ENCODE measurements around the gene LGR5.

Gene LGR5

DNA sequence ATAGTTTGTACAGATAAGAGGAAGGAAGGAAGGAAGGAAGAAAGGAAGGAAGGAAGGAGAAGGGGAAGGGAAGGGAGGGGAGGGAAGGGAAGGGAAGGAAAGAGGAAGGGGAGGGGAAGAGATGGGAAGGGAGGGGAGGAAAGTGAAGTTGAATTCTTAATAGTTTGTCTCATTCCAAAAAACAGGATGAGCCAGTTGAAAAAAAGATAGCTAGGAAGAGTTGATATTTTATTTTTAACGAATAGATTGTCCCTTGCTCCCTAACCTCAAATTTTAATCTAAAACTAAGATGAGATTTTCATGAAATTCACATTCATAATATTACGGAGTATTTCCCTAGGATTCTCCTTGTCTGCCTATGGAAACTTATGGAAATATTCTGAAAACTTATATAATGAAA, 143.3 kb downstream of the LGR5 start:
- no peak overlapping the region for H2AFZ ChIP-seq (ENCODE audit: low read depth, low read length, severe bottlenecking)
- no peak for TF ChIP-seq EZH2phosphoT487 (conservative IDR thresholded peaks at IDR 0.05; ENCODE audit: low read length)
- TF ChIP-seq CTCF (IDR thresholded peaks at IDR 0.05; ENCODE audit: insufficient read depth, low read length, poor library complexity, severe bottlenecking): no peak
- no peaks in the 10 kb centered on the region for H4K20me1 ChIP-seq (ENCODE audit: low read depth, low read length)
- no peaks in the 10 kb centered on the region for H3K36me3 ChIP-seq (ENCODE audit: low read length)
- no peak overlapping the region for H3K4me3 ChIP-seq (ENCODE audit: insufficient read depth, low read length, poor library complexity, severe bottlenecking)
- H3K9ac ChIP-seq (ENCODE audit: low read length): no peak overlapping the region
- H3K9me3 ChIP-seq (ENCODE audit: insufficient read depth, low read length): no peaks in the 10 kb centered on the region
- H3K4me2 ChIP-seq (ENCODE audit: low read depth, low read length, poor library complexity, severe bottlenecking): no peak overlapping the region
- H3K9me2 ChIP-seq (replicated peaks; ENCODE audit: insufficient read depth, low read length): no peaks in the 10 kb centered on the region
- H3K79me2 ChIP-seq (ENCODE audit: insufficient read depth, low read length): no peaks in the 10 kb centered on the region
- H3K27me3 ChIP-seq (ENCODE audit: low read length): no peaks in the 10 kb centered on the region
- no peak overlapping the region for H3K27ac ChIP-seq (ENCODE audit: low read depth, low read length)
- H3F3A ChIP-seq (ENCODE audit: insufficient read depth): no peaks in the 10 kb centered on the region

GRCh38 chr12:71584356-71584755, 144.8 kb downstream of the LGR5 start:
- Histone ChIP-seq H3K27me3 (ENCODE audit: low read length) (no peaks in the 10 kb centered on the region), H3F3A (ENCODE audit: insufficient read depth) (no peaks in the 10 kb centered on the region), H3K9me2 (replicated peaks; ENCODE audit: insufficient read depth, low read length) (no peaks in the 10 kb centered on the region), H4K20me1 (ENCODE audit: low read depth, low read length) (no peaks in the 10 kb centered on the region), H3K9ac (ENCODE audit: low read length) (no peak overlapping the region), H3K36me3 (ENCODE audit: low read length) (no peaks in the 10 kb centered on the region), H3K9me3 (ENCODE audit: insufficient read depth, low read length) (no peaks in the 10 kb centered on the region), H3K79me2 (ENCODE audit: insufficient read depth, low read length) (no peaks in the 10 kb centered on the region), H3K4me3 (ENCODE audit: insufficient read depth, low read length, poor library complexity, severe bottlenecking) (no peak overlapping the region), H3K27ac (ENCODE audit: low read depth, low read length) (no peak overlapping the region), H2AFZ (ENCODE audit: low read depth, low read length, severe bottlenecking) (no peak overlapping the region), H3K4me2 (ENCODE audit: low read depth, low read length, poor library complexity, severe bottlenecking) (no peak overlapping the region)
- TF ChIP-seq EZH2phosphoT487 (conservative IDR thresholded peaks at IDR 0.05; ENCODE audit: low read length) (no peak), CTCF (IDR thresholded peaks at IDR 0.05; ENCODE audit: insufficient read depth, low read length, poor library complexity, severe bottlenecking) (no peak)

DNA sequence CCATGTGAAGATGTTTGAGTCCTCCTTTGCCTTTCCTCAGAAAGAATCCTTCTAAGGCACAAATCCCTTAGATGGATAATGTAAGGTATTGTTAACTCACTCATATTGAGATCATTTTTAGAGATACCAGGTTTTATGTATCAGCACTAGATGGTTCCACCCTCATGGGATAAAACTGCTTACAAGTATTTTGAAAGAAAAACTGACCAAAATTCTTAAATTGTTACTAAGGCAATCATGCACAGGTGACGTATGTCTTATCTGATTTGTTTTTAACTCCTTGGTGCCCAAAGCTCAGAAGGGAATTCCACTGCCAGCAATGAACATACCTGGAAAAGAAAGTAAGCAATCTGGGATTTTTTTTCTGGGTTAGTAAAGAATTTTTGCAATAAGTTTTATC, 145.6 kb downstream of the LGR5 start:
- H3K4me3 ChIP-seq (ENCODE audit: insufficient read depth, low read length, poor library complexity, severe bottlenecking): no peak overlapping the region
- no peaks in the 10 kb centered on the region for H4K20me1 ChIP-seq (ENCODE audit: low read depth, low read length)
- no peaks in the 10 kb centered on the region for H3K9me3 ChIP-seq (ENCODE audit: insufficient read depth, low read length)
- no peaks in the 10 kb centered on the region for H3K27me3 ChIP-seq (ENCODE audit: low read length)
- H2AFZ ChIP-seq (ENCODE audit: low read depth, low read length, severe bottlenecking): no peak overlapping the region
- H3K36me3 ChIP-seq (ENCODE audit: low read length): no peaks in the 10 kb centered on the region
- H3K4me2 ChIP-seq (ENCODE audit: low read depth, low read length, poor library complexity, severe bottlenecking): no peak overlapping the region
- no peak overlapping the region for H3K27ac ChIP-seq (ENCODE audit: low read depth, low read length)
- no peaks in the 10 kb centered on the region for H3F3A ChIP-seq (ENCODE audit: insufficient read depth)
- no peak for TF ChIP-seq CTCF (IDR thresholded peaks at IDR 0.05; ENCODE audit: insufficient read depth, low read length, poor library complexity, severe bottlenecking)
- TF ChIP-seq EZH2phosphoT487 (conservative IDR thresholded peaks at IDR 0.05; ENCODE audit: low read length): no peak
- no peaks in the 10 kb centered on the region for H3K9me2 ChIP-seq (replicated peaks; ENCODE audit: insufficient read depth, low read length)
- H3K9ac ChIP-seq (ENCODE audit: low read length): no peak overlapping the region
- no peaks in the 10 kb centered on the region for H3K79me2 ChIP-seq (ENCODE audit: insufficient read depth, low read length)

DNA sequence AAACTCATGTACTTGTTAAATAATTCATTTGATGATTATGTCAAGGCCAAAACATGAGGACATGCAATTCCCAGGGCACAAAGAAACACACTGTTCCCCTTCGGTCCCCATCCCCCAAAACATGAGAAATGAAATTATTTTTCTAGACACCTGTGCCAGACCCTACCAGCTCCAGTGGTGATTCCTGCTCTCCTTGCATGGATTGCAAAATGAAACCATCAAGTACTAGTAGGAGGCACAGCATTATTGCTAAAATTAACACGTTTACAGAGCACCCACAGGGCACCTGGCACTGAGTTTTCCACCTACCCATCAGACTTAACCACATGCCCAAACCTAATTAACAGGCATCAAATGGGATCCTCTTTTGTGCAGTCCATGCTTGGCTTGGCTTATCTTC, 147.4 kb downstream of the LGR5 start:
- no peaks in the 10 kb centered on the region for H3K79me2 ChIP-seq (ENCODE audit: insufficient read depth, low read length)
- no peaks in the 10 kb centered on the region for H3K9me3 ChIP-seq (ENCODE audit: insufficient read depth, low read length)
- H3K27me3 ChIP-seq (ENCODE audit: low read length): no peaks in the 10 kb centered on the region
- no peak for TF ChIP-seq CTCF (IDR thresholded peaks at IDR 0.05; ENCODE audit: insufficient read depth, low read length, poor library complexity, severe bottlenecking)
- no peak for TF ChIP-seq EZH2phosphoT487 (conservative IDR thresholded peaks at IDR 0.05; ENCODE audit: low read length)
- H3K9me2 ChIP-seq (replicated peaks; ENCODE audit: insufficient read depth, low read length): no peaks in the 10 kb centered on the region
- no peak overlapping the region for H3K4me2 ChIP-seq (ENCODE audit: low read depth, low read length, poor library complexity, severe bottlenecking)
- H3K9ac ChIP-seq (ENCODE audit: low read length): no peak overlapping the region
- H3K27ac ChIP-seq (ENCODE audit: low read depth, low read length): no peak overlapping the region
- no peaks in the 10 kb centered on the region for H3F3A ChIP-seq (ENCODE audit: insufficient read depth)
- H4K20me1 ChIP-seq (ENCODE audit: low read depth, low read length): no peaks in the 10 kb centered on the region
- no peak overlapping the region for H3K4me3 ChIP-seq (ENCODE audit: insufficient read depth, low read length, poor library complexity, severe bottlenecking)
- H2AFZ ChIP-seq (ENCODE audit: low read depth, low read length, severe bottlenecking): no peak overlapping the region
- no peaks in the 10 kb centered on the region for H3K36me3 ChIP-seq (ENCODE audit: low read length)

Data from SU-DHL-6 (cell line).